NCI-H1930 (cell line): Measurements from ENCODE around the gene KCNQ2.

Source experiments
- DNase-seq, 2 experiments: peaks; one replicate each; lab custom pipeline; 2025; lab: John Stamatoyannopoulos, UW

KCNQ2 gene

DNA sequence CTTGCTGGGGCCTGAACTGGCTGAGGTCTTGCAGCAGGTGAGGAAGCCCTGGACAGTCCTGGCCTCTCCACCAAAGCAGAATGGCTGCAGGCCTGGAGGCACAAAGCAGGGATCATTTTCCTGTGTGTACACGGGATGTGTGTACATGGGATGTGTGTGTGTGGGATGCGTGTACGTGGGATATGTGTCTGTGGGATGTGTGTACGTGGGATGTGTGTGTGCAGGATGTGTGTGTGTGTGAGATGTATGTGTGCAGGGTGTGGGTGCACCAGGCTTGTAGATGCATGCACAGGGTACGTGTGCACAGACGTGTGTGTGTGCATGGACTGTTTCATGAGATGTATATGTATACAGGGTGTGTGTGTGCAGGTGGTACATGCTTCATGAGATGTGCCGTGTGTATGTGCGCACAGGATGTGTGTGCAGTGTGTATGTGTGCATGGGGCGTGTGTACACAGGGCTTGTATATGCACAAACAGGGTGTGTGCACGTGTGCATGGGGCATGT, 103.4 kb downstream of the KCNQ2 start:
- no peak for DNase-seq

DNA sequence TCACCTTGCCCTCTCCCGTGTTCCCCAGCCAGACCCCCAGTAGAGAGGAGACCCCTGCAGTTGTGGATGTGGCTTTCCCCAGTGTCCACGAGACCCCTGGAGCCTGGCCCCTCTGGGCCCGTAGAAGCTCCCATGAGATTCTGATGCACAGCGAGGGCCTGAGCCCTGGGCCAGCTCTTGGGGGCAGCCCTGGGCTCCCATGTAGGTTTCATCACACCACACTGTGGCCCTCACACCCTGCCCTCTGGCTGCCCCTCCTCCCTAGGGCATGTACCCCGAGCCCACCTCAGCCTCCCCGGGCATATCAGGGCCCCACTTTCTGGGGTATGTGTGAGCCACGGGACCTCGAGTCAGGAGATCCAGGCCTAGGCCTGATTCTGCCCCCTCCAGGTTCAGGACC, 104.3 kb downstream of the KCNQ2 start:
- DNase-seq: no peak

DNA sequence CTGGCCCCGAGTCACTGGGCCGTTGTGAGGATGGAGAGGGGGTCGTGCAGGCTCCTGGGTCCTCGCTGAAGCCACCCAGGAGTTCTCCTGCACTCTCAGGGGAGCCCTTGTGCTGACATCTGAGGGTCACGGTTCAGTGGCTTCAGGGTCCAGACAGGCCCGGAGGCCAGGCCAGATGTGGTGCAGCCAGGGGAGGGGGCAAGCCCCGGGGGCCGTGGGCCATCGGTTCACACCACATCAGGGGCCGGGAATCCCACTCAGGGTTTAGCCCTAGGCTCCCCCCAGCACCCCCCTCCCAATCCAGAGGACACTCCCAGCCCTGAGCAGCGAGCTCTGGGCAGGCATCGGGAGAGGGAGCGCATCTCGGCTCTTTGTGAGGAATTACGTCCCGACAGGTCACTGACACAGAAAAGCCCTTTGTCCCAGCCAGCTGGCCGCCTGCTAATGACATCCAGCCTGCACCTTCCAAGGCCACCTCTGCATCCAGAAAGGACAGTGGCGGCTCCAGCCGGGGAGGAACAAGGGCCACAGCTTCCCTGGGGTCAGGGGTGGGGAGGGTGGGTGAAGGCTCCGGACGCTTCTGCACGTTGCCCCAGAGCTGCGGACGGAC, 104.9 kb downstream of the KCNQ2 start:
- no peak for DNase-seq

DNA sequence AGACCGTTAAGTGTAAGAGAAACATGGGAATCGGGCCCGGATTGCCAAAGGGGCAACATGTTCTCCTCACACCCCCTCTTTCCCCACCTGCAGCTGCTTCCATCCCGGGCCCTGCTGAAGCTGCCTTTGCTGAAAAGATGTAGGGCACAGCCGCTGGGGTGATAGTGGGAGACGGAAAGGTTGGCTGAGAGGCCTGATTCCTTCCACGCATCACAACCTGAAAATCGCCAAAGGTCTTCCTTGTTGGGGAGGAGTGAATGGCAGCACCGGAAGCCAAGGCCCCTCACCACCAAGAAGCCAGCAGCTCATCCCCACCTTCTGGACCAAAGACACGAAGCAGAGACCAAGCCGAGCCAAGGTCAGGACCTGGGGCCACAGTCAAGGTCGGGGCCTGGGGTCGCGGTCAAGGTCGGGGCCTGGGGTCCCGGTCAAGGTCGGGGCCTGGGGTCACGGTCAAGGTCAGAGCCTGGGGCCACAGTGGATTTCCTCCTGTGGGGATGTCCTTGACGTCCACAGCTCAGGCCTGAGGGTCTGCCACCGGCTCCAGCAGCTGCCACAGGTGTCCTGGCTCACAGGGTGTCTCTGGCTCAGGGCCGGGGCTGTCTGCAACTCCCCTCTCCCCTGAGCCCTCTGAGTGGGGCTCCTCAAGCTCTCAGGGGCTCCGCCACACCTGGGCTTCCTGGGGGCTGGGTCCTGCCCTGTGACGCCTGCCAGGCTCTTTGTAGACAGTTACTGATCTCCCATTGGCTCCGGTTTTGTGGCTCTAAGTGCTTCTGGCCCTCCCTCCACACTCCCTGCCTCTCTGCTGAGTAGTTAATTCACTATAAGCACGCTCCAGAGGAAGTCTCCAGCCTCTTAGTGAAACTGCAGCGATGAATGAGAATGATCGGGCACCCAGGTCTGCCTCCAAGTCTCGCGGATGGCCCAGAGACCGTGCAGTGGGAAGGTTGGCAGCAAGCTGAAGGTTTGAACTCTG, 105.8 kb downstream of the KCNQ2 start:
- no peak for DNase-seq

DNA sequence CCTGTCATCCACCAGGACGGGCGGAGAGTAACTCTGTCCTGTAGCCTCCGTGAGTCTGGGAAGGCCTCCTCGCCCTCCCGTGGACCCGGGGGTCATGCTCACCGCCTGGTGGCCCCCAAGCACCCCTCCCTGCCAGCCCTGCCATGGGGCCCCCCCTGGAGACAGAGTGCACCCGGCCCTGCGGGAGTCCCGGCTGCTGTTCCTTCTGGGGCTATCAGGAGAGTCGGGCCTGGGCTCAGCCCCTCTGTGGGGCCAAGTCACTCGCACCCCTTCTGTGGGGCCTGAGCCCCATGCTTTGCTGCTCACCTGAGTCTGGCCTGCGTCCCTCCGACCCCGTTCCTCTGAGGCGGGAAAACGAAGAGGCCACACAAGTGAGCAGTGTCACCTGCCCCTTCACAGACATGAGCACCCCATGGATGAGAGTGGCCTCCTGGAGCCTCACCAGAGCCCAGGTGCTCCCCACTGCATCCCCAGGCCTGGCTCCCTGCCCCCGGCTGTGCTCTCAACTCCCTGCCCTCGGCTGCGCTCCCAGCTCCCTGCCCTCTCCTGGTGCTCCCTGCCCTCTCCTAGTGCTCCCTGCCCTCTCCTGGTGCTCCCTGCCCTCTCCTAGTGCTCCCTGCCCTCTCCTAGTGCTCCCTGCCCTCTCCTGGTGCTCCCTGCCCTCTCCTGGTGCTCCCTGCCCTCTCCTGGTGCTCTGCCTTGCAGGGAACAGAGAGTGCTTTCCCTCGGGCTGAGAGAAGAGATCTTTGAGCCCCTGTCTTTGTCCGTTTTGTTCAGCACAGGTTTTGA, 106.7 kb downstream of the KCNQ2 start:
- no peak for DNase-seq

DNA sequence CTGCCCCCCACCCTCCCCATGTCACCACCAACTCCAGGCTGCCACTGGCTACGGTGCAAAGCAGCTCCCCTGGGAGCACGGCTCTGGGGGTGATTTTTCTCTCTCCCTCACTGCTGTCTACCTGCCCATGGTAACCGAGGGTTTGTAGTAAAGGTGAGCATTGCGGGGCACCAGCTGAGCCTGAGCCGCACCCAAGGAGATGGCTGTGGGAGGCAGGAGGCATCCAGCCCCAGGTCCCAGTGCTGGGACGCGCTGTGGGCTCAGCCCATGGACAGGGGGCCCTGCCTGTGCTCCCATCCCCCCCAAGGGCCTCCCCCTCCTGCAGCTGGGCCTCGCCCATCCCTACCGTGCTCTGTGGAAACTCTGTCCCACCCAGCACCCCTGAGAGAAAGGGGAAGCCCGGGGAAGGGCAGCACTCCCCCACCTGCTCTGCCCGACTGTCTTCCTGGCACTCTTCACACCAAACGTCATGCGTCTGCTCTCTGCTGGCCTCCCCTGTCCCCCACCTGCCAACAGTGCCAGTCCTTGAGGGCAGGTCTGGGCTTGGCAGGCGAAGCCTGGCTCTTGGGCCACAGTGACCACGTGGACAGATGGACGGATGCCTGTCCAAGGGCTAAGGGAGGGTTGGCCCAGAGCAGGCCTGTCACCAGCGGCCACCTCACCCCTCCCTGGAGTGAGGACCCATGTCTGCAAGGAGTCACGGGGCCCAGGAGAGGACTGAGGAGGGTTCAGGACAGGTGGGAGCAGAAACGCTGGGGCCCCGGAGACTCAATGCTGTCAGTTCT, 107.5 kb downstream of the KCNQ2 start:
- no peak for DNase-seq

DNA sequence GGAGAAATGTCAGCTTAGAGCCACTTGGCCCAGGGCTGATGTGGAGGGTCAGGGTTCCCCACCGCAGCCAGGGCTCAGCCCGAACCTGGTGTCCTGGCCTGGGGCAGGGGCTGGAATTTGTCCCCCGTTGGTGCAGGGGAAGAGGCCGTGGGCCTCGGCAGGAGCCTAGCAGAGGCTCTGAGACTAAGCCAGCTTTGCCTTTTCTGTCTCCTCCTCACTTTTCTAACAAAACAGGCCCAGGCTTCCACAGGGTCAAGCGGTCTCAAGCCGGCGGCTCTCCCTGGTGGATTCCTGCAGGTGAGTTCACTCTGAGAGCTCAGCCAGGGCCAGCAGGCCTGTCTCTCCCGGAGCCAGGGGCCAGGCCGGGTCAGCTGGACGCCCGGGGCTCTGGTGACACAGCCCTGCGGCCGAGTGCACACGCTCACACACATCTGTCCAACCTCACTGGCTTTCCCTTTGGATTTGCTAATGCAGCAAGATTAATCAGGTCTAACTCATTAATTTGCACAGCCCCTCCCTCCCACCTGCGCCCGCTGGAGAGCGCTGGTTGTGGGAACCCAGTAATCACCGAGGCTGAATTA, 108.4 kb downstream of the KCNQ2 start:
- DNase-seq: no peak

DNA sequence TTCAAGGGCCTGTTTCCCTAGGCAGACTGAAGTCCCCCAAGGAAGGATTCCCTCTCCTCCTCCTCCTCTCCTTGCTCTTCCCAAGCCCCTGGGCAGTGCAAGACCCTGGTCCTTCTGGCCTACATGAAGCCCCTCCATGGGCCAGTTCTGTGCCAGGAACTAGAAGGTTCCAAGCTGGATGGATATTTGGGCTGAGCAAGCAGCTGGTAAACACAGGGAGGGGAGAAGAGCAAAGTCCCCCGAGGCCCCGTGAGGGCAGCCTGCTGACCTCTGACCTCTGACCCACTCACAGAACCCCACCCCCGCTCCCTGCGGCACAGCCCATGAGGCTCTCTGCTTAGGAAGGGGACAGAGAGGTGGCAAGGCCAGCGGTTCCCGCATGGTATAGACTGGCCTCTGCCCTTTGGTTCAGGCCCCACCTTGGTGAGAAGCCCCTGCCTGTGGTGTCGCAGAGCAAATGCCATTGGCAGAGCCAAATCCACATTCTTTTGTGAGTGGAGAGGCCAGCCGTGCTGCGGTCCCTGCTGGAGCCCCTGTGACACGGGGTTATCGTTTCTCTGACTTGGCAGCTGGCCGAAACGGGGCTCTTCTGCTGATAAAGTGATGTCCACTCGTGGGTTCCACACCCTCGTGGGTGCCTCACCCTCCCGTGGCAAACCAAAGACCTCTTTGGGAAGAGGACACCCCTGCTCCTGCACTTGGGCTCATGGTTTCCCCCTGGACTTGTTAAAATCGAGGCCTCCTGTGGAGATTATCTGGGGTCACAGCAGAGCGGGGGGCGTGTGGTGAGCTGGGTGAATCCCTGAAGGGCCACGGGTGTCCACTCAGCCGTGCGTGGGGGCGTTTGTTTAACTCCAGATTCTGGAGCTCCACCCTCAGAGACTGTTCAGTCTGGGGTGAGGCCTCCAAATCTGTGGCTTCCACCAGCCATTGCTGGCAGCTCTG, 109.2 kb downstream of the KCNQ2 start:
- no peak for DNase-seq

DNA sequence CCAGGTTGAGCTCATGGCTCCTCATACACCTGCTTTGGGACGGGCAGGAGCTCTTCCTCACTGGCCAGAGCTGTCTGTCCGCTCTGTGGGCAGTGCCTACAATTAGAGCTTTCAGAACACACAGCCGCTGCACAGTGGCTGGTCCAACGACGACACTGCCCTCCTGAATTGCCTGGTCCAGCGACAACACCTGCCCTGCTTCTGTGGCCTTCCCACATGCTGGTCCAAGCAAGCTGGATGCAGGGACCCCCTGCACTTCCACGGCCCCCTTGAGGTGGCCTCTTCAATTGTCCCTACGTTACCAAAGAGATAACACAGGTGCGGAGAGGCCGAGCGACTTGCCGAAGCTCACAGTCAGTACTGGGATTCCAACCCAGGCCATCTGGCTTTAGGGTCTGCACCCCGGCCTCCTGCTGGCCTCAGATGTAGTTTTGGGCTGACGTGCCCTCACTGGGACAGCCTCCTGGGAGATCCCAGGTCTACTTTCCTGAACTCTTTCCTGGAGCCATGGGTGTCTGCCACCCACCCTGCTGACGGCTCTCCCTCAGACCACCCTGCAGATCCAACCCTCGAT, 109.9 kb downstream of the KCNQ2 start:
- no peak for DNase-seq

DNA sequence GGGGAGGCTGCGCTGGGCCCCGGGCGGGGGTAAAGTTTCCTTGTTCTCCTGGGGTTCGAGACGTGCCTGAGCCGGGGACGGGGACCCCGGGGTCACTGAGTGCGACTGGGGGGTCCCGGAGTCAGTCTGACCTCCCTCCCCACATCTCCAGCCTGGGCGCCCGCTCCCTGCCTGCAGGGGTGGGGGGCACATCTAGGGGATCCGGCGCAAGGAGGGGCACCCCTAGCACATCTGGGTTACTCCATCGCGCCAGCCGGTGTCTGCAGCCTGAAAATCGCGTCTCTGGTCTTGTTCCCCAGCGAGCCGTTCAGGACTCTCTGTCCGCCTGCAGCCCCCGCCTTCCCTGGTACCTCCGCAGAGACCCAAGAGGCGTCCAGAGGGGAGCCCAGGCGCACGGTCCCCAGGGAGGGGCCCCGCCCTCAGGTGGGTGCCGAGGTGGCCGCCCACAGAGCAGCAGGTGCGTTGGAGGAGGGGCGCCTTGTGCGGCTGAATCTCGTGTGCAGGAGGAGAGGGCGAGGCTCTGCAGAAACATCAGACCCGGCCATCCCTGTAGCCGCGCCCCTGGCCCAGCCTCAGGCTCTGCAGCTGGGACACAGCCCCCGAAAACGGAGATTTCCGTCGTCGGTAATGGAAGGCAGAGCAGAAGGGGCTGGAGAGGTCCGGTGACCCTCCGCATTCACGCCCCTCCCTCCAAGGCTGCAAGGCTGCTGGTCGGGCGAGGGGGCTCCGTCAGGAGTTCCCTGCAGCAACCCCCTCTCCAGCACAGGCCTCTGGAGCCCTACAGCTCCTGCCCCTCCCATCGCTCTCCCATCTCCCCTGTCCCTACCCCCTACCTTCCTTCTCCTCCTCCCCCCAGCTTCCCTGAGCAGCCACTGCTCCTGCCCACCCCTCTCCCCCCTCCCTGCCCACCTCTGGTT, 110.7 kb downstream of the KCNQ2 start:
- DNase-seq: no peak

DNA sequence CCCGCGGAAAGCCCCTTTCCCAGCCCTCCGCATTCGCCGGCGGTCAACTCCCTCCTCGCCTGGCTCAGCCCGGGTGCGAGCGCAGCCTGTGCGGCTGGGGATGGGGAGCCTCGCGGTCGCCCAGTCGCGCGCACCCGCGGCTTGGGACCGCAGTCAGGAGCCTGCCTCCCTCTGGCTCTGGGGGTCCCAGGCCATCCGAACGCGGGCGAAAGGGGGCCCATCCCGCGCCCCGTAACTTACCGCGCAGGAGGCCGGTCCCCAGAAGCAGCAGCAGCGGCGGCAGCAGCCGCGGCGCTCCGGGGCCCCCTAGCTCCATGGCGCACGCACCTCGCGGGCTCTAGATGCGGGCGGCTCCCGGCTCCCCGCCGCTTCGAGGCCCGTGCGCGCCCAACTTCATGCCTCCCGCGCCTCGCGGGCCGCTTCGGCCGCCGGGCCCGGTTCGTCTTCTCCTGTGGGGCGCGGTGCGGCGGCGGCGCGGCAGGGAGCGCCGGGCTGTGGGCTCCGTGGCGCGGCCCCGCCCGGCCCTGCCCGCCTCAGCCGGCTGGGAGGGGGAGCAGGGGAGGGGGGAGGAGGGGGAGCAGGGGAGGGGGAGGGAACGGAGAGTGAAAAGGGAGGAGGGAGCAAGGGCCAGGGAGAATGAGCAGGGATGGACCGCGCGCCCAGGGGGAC, 111.5 kb downstream of the KCNQ2 start, which contains the start of gene CHRNA4:
TSS of gene CHRNA4 (minus strand) at position 500 of the 669 bp plus-strand sequence. CDS start at position 316, 184 bp downstream.
- no peak for DNase-seq

DNA sequence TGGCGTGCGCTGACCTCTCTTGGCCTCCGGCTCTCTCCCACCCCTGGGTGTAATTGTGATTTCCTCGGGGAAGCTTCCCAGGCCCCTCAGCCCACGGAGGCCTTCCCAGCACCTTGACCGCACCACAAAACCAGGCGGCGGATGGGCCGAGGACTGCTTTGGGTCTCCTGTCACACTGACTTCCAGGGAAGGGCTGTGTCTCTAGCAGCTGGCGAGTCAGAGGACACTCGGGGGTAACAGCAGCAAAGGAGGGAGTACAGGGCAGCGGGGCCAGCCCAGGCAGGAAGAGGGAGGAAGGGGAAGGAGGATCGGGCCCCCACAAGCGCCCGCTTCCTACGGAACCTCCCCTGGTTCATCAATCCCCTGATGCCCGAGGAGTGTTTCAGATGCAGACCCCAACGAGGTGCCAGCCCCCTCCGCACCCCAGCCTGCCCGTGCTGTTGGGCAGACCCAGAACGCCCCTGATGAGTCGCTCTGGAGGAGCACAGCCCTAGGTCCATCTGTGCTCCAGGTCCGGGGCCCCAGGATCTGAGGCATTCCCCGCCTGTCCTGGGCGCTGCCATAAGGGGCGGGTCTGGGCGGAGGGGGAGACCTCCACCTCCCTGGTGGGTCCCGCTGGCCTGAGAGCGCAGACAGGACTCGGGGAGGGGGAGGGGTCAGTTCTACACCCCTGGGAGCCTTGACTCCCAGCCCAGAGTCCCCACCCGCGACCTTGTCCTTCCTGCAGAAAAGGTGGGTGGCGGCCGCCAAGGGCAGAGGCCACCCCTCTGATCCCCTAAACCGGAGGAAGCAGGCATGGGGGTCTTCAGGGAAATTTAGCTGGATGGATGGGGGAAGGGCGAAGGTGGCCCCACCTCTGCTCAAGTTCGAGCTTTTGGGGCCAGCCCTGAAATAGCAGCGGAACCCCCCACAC, 112.3 kb downstream of the KCNQ2 start:
- no peak for DNase-seq

DNA sequence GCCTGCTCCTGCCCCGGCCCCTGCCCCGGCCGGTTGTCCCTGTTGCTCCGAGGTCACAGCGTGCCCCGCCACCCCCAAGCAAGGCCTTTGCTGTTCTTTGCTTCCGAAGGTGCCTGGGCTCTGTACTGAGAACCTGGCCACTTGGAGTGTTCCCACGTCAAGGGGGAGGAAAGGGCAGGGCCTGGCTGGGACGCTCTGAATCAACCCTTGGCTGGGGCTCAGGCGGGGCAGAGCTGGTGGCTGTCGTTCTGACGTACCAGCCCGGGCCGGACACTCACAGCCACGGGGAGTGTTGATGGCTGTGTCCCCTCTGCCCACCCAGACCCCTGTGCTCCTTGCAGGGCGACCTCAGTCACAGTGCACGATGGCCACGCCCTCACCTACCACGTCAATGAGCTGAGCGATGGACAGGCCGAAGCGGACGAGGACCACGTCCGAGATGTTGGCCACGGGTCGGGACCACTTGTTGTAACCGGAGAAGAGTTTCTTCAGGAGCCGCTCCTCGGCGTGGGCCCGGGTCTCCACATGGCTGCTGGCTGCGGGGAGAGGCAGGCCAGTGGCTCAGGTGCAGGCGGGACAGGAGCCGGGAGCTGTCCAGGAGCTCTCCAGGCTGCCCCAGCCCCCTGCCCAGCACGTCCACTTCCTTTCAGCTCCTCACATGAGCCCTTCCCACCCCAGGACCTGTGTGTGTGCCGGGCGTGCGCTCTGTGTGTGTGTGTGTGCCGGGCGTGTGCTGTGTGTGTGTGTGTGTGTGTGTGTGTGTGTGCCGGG, 113.1 kb downstream of the KCNQ2 start:
- DNase-seq: no peak

DNA sequence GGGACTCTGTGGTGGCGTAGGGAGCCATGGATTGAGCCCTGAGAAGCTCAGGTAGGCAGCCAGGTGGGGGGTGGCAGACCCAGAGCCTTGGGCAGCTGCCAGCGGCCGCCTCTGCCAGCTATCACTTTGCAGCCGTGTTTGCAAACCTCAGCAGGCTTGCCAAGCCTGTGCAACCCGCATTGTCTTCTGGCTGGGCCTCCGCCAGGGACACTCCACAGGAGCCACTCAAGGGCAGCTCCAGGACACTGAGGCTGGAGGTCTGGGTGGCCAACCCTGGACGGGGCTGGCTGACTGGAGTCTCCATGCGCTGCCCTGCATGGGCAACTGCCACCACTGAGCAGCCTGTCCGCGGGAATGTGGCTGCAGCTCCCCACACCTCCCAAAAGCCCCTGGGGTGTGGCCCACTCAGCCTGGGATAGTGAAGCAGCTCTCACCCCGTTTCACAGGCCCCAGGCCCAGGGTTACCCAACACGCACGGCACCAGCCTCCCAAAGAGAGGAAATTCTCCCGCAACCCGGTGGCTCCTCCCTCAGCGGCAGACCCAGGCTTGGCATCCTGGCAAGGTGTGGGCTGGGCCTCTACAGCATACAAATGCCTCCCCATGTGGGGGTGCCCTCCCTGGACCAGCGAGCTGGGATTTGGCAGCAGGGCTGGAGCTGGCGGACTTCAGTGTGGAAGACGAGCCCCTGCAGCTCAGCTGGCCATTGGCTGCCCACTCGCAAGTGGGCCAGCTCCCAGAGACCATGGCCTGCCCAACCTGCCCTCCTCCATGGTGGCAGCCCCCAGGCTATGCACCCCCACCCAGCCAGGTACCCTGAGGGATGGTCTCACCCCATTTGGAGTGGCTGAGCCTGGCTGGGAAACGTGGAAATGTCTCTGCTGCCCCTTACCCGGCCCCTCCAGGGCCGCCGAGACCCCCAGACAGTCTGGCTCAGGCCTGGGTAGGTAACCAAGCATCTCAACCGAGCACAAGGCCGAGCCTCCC, 114.2 kb downstream of the KCNQ2 start:
- no peak for DNase-seq
